HepG2 (cell line): Measurements from ENCODE around the gene DIPK1A. TPM values are rescaled to one million over a fixed set of nuclear protein-coding genes. Genes with fewer than 3 reads are reported as not detected.

Experiments
- ATAC-seq: fragments of 200-7000 bp; cut with Tn5 transposase; 3 replicates; pipeline ENCODE4 v1.9.1; 2020; ENCODE audit warnings: mild to moderate bottlenecking, moderate library complexity
- BruUV-seq: library from RNA; stranded (reverse); fragments of 400-500 nt; replicated peaks from 2 replicates; lab custom pipeline; 2021; lab: Mats Ljungman, UMichigan
- CTCF ChIA-PET: fragments of 300-600 bp; formaldehyde crosslinking; extraction: SDS; loops from one replicate; lab custom pipeline; 2021; ENCODE audit warnings: low total read pairs, inconsistent platforms, low intra/inter-chr PET ratio; lab: Yijun Ruan, JAX
- POLR2A ChIA-PET: fragments of 350-600 bp; sonication (Branson Sonifier 250); formaldehyde crosslinking; loops from one replicate; lab custom pipeline; 2020; ENCODE audit warnings: antibody characterized with exemption, inconsistent platforms; lab: Yijun Ruan, JAX
- DNase-seq: peaks from one replicate; pipeline ENCODE4 v3.0.0-alpha.2; 2015; ENCODE audit warnings: low spot score
- FAIRE-seq: peaks from 3 replicates; lab custom pipeline; 2011; peaks lifted over from hg19 to GRCh38; lab: Jason Lieb, UNC
- H2AFZ ChIP-seq: one replicate; pipeline ENCODE4 v1.6.1; 2011; ENCODE audit warnings: low read length, inconsistent platforms
- H3K27ac ChIP-seq: fragments of 300-600 bp; 3 replicates; pipeline ENCODE4 v1.8.0; 2011; ENCODE audit warnings: mixed run types, mild to moderate bottlenecking, mixed read lengths, low read length, inconsistent platforms; ENCODE audit not compliant: insufficient read depth; ENCODE audit errors: extremely low read length
- H3K27me3 ChIP-seq, 2 experiments: fragments of 200-600 bp in 1 of 2; 2 replicates in 1 of 2; 3 replicates in 1 of 2; pipeline versions ENCODE4 v1.6.0 to v1.8.0; 2011; ENCODE audit warnings: low read length in 2 of 2, mild to moderate bottlenecking in 2 of 2, moderate library complexity in 2 of 2, inconsistent platforms in 1 of 2; ENCODE audit not compliant: insufficient read depth in 2 of 2, control insufficient read depth in 1 of 2
- H3K36me3 ChIP-seq, 2 experiments: fragments of 200-600 bp in 1 of 2; replicated peaks in 1 of 2; 2 replicates in 1 of 2; 3 replicates in 1 of 2; pipeline versions ENCODE4 v1.5.1 to v1.8.0; 2011; ENCODE audit warnings: low read length in 2 of 2, inconsistent platforms in 1 of 2; ENCODE audit not compliant: insufficient read depth in 2 of 2, control insufficient read depth in 1 of 2
- H3K4me1 ChIP-seq: 2 replicates; pipeline ENCODE4 v1.5.1; 2012; ENCODE audit warnings: low read length, inconsistent platforms; ENCODE audit not compliant: insufficient read depth
- H3K4me2 ChIP-seq: 2 replicates; pipeline ENCODE4 v1.6.0; 2011; ENCODE audit warnings: low read depth, low read length, inconsistent platforms
- H3K4me3 ChIP-seq, 3 experiments: fragments of 200-600 bp in 1 of 3; sonication (generic), shearing (Covaris generic) in 1 of 3; replicated peaks in 1 of 3; 2 replicates each; pipeline ENCODE4 v1.5.1; 2011 to 2016; ENCODE audit warnings: low read length in 3 of 3, inconsistent platforms in 2 of 3, low read depth in 2 of 3, mild to moderate bottlenecking in 2 of 3, control low read depth in 1 of 3, mixed read lengths in 1 of 3; ENCODE audit not compliant: insufficient read depth in 1 of 3
- H3K79me2 ChIP-seq: one replicate; pipeline ENCODE4 v1.6.1; 2011; ENCODE audit warnings: low read length, inconsistent platforms; ENCODE audit not compliant: insufficient read depth
- H3K9ac ChIP-seq: 2 replicates; pipeline ENCODE4 v1.6.0; 2011; ENCODE audit warnings: mild to moderate bottlenecking, low read depth, low read length, inconsistent platforms; ENCODE audit not compliant: insufficient read depth
- H3K9me3 ChIP-seq: 2 replicates; pipeline ENCODE4 v1.5.1; 2012; ENCODE audit warnings: mild to moderate bottlenecking, low read length
- H4K20me1 ChIP-seq: 2 replicates; pipeline ENCODE4 v1.6.0; 2011; ENCODE audit warnings: inconsistent platforms, mild to moderate bottlenecking, low read length, moderate library complexity; ENCODE audit not compliant: insufficient read depth
- HOXA9 ChIP-seq: sonication (generic); formaldehyde crosslinking; IDR thresholded peaks from 2 replicates; pipeline ENCODE4 v1.8.1; 2022; ENCODE audit warnings: missing genetic modification reagents, mild to moderate bottlenecking, moderate library complexity, borderline replicate concordance
- JARID2 ChIP-seq: sonication (generic); formaldehyde crosslinking; IDR thresholded peaks from 2 replicates; pipeline ENCODE4 v1.8.1; 2023; ENCODE audit warnings: missing genetic modification reagents, inconsistent platforms; ENCODE audit not compliant: insufficient replicate concordance
- MAFF ChIP-seq: IDR thresholded peaks from 2 replicates; pipeline ENCODE4 v1.6.1; 2011; ENCODE audit warnings: low read depth, low read length, improper control_type of control experiment
- MAFK ChIP-seq, 2 experiments: IDR thresholded peaks in 1 of 2; conservative IDR thresholded peaks in 1 of 2; 2 replicates each; pipeline ENCODE4 v1.6.1; 2011; ENCODE audit warnings: improper control_type of control experiment in 2 of 2, low read length in 2 of 2
- PHF5A ChIP-seq: IDR thresholded peaks from one replicate; pipeline ENCODE4 v1.6.1; 2018; ENCODE audit warnings: low read depth, missing genetic modification reagents; ENCODE audit not compliant: unreplicated experiment
- RBM39 ChIP-seq: fragments of 200-400 bp; formaldehyde crosslinking; IDR thresholded peaks from one replicate; pipeline ENCODE4 v1.6.1; 2018; ENCODE audit warnings: antibody characterized with exemption, mild to moderate bottlenecking, low read depth, low read length; ENCODE audit not compliant: poor library complexity, severe bottlenecking
- RELA ChIP-seq: sonication (generic); formaldehyde crosslinking; IDR thresholded peaks from 2 replicates; pipeline ENCODE4 v1.4.0; 2020; ENCODE audit warnings: missing genetic modification reagents
- SATB2 ChIP-seq: sonication (generic); formaldehyde crosslinking; IDR thresholded peaks from 2 replicates; pipeline ENCODE4 v1.5.0; 2020; ENCODE audit warnings: missing genetic modification reagents
- SMAD9 ChIP-seq: sonication (generic); formaldehyde crosslinking; IDR thresholded peaks from 2 replicates; pipeline ENCODE4 v1.5.1; 2020; ENCODE audit warnings: mild to moderate bottlenecking, missing genetic modification reagents
- SP5 ChIP-seq: IDR thresholded peaks from 2 replicates; pipeline ENCODE4 v1.6.1; 2016; ENCODE audit warnings: low read depth, borderline replicate concordance
- U2AF2 ChIP-seq: fragments of 200-400 bp; formaldehyde crosslinking; IDR thresholded peaks from 2 replicates; pipeline ENCODE4 v1.6.1; 2017; ENCODE audit warnings: low read depth, mild to moderate bottlenecking, low read length
- ZNF256 ChIP-seq: sonication (generic); formaldehyde crosslinking; conservative IDR thresholded peaks from 2 replicates; pipeline ENCODE4 v1.4.0; 2020; ENCODE audit warnings: missing genetic modification reagents
- ZNF430 ChIP-seq: sonication (generic); formaldehyde crosslinking; IDR thresholded peaks from 2 replicates; pipeline ENCODE4 v1.9.0; 2021; ENCODE audit warnings: mild to moderate bottlenecking, missing genetic modification reagents
- WGBS: methylation state at CpG from one replicate; pipeline ENCODE4 v1.1.6; 2017; ENCODE audit warnings: low lambda C conversion rate; 5-methylcytosine and 5-hydroxymethylcytosine counted together
- in situ Hi-C: cut with HindIII; loops from 2 replicates; pipeline ENCODE4 v1.10.0; 2017; ENCODE audit warnings: low pct_unique_long_range_greater_than_20kb; ENCODE audit not compliant: extremely low pct_ligation_motif_present
- intact Hi-C: fragments of 100-400 bp; cut with micrococcal nuclease; formaldehyde crosslinking; loops from one replicate; pipeline ENCODE4 v1.10.0; 2022; ENCODE audit not compliant: unreplicated experiment
- polyA plus RNA-seq, 8 experiments: library from polyadenylated mRNA; depleted of rRNA in 3 of 8; stranded (reverse) in 7 of 8; unstranded in 1 of 8; fragments of >200 nt; fragmentation: Illumina TruSeq in 4 of 8; extraction: Trizol in 4 of 8; gene quantifications; 2 replicates each; pipeline versions ENCODE4 v1.2.1 to v1.2.3, GENCODE V29; 2011 to 2016; ENCODE audit warnings: low read depth in 4 of 8, missing spikeins in 1 of 8, mixed read lengths in 1 of 8; ENCODE audit not compliant: insufficient read depth in 1 of 8
- total RNA-seq, 5 experiments: library from RNA; depleted of rRNA; stranded (reverse); fragments of >200 nt; fragmentation: Illumina TruSeq; extraction: Trizol; gene quantifications; 2 replicates each; pipeline ENCODE4 v1.2.3, GENCODE V29; 2016; ENCODE audit warnings: low read depth in 1 of 5
- TF ChIP-seq, protein P1 (sequence below): sonication (generic); formaldehyde crosslinking; IDR thresholded peaks from 2 replicates; pipeline ENCODE4 v1.4.0; 2020; ENCODE audit warnings: mild to moderate bottlenecking, low read depth, missing genetic modification reagents
- TF ChIP-seq, protein P2 (sequence below), 2 experiments: sonication (generic) in 1 of 2; formaldehyde crosslinking in 1 of 2; IDR thresholded peaks; 2 replicates each; pipeline versions ENCODE4 v1.5.1 to v1.6.1; 2011 to 2020; ENCODE audit warnings: borderline replicate concordance in 1 of 2, low read depth in 1 of 2, low read length in 1 of 2, mild to moderate bottlenecking in 1 of 2, missing genetic modification reagents in 1 of 2, moderate library complexity in 1 of 2

DIPK1A gene
- total and polyA plus RNA-seq, 2 of the 13 experiments (the other 11 are each of a cell fraction or from before 2014, with no cell fraction given), result 8.4 TPM

DNA sequence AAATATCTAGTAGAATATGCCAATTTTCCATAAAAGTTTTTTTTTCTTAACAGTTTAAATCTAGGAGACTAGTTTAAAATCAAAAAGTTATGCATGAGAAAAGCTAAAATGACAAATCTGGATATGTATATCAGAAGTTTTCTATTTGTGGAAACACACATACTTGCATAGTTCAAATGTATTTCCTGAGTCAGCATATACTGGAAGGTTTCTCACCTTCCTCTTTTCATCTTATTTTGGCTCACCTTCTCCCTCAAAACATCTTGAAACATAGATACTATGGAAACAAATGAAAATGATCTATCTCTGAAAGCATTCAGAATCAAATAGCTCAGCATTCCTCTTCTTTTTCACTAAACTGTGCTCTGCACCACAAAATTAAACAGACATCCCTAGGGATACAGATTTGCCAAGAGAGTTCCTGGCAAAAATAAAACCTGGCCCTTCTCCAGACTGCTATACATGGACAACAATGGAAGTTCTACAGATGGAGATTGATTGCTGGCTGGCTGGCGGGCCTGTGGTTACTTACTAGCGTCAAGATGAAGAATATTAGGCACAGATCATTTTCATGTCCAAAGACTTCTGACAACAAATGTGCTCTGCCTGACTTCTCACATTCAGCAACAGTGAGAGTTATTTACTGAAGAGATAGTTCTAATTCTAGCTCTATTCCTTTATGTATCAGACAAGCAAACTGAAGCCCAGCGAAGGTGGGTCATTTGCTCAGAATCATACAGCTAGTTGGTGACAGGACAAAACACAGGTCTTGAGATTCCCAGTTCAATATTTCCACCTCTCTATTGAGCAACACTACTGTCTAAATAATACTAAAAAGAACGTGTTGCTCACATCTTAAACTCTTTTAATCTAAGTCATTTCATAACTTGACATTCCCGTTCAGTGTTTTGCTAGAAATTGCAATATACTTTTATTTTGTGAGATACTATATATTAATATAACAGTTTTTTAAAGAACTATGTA is 26.6 kb downstream of the DIPK1A start:
- no peak overlapping the region for H3K9ac ChIP-seq
- in situ Hi-C loops, result no loop called here
- POLR2A ChIA-PET, result no interaction called here
- peaks cover 32% of the 10 kb centered on the region for H3K4me1 ChIP-seq
- H3K79me2 ChIP-seq, result peaks cover 5% of the 10 kb centered on the region
- intact Hi-C loops, result no loop called here
- FAIRE-seq (no peak), DNase-seq (no peak), ATAC-seq (no peak)
- no peak overlapping the region for H3K4me3 ChIP-seq
- no peak overlapping the region for H2AFZ ChIP-seq
- H4K20me1 ChIP-seq, result no peaks in the 10 kb centered on the region
- H3K36me3 ChIP-seq, result no peaks in the 10 kb centered on the region
- BruUV-seq, result no TSS peak
- 78% methylated on average over 5 of the region's 5 CpGs for WGBS
- no peak overlapping the region for H3K4me2 ChIP-seq
- peak; percentile 98 to 99 for TF ChIP-seq MAFK (conservative IDR thresholded peaks at IDR 0.05 in 1 of 2, IDR thresholded peaks at IDR 0.05 in 1 of 2; ENCODE audit: low read length in 2 of 2)
- peak; percentile 99 for TF ChIP-seq MAFF
- TF ChIP-seq ZNF256 (CRISPR knock-in tag), result no peak
- TF ChIP-seq U2AF2, result no peak
- CTCF ChIA-PET, result no interaction called here
- H3K9me3 ChIP-seq, result no peaks in the 10 kb centered on the region
- peak overlapping the region; percentile 68 for H3K27ac ChIP-seq
- no peaks in the 10 kb centered on the region for H3K27me3 ChIP-seq

DNA sequence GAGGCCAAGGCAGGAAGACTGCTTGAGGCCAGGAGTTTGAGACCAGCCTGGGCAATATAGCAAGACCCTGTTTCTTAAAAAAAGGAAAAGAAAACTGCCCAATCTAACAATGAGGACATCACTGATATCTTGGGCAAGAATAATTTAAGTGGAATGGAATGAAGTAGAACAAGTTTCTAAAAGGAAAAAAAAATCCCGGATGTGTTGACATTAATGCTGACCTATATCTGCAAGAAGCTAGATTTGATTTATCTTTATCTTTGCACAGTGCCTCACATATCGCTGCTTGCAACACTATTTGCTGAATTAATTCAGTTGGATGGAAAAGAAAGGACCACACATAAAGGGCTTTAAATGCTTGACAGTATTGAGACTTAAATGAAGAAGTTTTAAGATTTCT is 27.8 kb downstream of the DIPK1A start:
- no peak overlapping the region for H3K4me2 ChIP-seq
- intact Hi-C loops, result no loop called here
- no peaks in the 10 kb centered on the region for H4K20me1 ChIP-seq
- no peak overlapping the region for H3K4me3 ChIP-seq
- in situ Hi-C loops, result no loop called here
- H3K27ac ChIP-seq, result no peak overlapping the region
- FAIRE-seq, result no peak
- no peaks in the 10 kb centered on the region for H3K36me3 ChIP-seq
- peaks cover 32% of the 10 kb centered on the region for H3K4me1 ChIP-seq
- no peaks in the 10 kb centered on the region for H3K9me3 ChIP-seq
- no peak overlapping the region for H2AFZ ChIP-seq
- ChIA-PET POLR2A (no interaction called here), CTCF (no interaction called here)
- DNase-seq, result no peak
- BruUV-seq, result no TSS peak
- no peak for ATAC-seq
- peaks cover 5% of the 10 kb centered on the region for H3K79me2 ChIP-seq
- H3K9ac ChIP-seq, result no peak overlapping the region
- 94% methylated on average over 2 of the region's 2 CpGs for WGBS
- H3K27me3 ChIP-seq, result no peaks in the 10 kb centered on the region
- TF ChIP-seq SMAD9 (CRISPR knock-in tag) (no peak), SP5 (no peak), HOXA9 (CRISPR knock-in tag) (no peak), JARID2 (no peak), RELA (no peak), SATB2 (CRISPR knock-in tag) (no peak), RBM39 (no peak), PHF5A (no peak), ZNF430 (CRISPR knock-in tag) (no peak)
- TF ChIP-seq, protein P1, sequence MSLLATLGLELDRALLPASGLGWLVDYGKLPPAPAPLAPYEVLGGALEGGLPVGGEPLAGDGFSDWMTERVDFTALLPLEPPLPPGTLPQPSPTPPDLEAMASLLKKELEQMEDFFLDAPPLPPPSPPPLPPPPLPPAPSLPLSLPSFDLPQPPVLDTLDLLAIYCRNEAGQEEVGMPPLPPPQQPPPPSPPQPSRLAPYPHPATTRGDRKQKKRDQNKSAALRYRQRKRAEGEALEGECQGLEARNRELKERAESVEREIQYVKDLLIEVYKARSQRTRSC (CRISPR knock-in tag), result no peak
- TF ChIP-seq, protein P2, sequence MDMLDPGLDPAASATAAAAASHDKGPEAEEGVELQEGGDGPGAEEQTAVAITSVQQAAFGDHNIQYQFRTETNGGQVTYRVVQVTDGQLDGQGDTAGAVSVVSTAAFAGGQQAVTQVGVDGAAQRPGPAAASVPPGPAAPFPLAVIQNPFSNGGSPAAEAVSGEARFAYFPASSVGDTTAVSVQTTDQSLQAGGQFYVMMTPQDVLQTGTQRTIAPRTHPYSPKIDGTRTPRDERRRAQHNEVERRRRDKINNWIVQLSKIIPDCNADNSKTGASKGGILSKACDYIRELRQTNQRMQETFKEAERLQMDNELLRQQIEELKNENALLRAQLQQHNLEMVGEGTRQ (IDR thresholded peaks at IDR 0.05; ENCODE audit: low read depth, low read length), result no peak
- TF ChIP-seq, protein P2 (CRISPR knock-in tag; IDR thresholded peaks at IDR 0.05; ENCODE audit: borderline replicate concordance), result no peak
